ENCODE data around the gene PTPRS.

PTPRS gene

DNA sequence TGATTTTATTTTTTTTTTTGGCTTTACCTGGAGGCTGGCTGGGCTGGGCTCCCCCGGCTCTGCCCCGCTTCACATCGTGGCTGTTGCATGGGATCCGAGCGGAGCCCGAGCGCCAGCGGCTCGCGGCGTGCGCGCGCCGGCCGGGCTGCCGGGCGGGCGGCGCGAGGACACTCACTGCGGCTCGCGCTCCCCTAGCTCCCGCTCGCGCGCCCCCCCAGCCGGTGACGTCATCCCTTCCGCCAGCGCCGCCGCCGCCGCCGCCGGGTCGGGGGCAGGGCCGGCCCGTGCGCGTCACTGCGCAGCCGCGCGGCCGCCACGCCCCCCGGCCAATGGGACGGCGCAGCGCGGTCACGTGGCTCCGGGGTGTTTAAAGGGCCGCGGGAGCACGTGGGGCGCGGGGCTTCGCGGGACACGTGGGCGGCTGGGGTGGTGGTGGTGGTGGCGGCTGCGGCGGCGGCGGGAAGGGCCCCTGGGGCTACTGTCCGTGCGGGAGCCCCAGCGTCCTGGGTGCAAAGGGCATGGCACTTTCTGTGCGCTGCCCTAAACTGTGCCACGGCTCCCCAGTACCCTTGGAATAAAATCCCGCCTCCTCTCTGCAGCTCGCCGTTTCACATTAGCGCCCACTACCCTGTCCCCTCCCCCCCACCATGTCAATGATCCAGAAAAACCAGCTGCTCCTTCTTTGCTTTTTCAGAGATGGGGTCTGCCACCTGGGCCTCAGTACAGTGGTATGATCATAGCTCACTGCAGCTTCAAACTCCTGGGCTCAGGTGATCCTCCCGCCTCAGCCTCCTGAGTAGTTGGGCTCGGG, at the start of gene PTPRS:
PTPRS (minus strand) TSS at position 176 of the 811 bp plus-strand sequence. CDS start 54,672 bp downstream, outside the sequence.
- TF ChIP-seq, protein P1, sequence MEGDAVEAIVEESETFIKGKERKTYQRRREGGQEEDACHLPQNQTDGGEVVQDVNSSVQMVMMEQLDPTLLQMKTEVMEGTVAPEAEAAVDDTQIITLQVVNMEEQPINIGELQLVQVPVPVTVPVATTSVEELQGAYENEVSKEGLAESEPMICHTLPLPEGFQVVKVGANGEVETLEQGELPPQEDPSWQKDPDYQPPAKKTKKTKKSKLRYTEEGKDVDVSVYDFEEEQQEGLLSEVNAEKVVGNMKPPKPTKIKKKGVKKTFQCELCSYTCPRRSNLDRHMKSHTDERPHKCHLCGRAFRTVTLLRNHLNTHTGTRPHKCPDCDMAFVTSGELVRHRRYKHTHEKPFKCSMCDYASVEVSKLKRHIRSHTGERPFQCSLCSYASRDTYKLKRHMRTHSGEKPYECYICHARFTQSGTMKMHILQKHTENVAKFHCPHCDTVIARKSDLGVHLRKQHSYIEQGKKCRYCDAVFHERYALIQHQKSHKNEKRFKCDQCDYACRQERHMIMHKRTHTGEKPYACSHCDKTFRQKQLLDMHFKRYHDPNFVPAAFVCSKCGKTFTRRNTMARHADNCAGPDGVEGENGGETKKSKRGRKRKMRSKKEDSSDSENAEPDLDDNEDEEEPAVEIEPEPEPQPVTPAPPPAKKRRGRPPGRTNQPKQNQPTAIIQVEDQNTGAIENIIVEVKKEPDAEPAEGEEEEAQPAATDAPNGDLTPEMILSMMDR (IDR thresholded peaks at IDR 0.05), result no peak

DNA sequence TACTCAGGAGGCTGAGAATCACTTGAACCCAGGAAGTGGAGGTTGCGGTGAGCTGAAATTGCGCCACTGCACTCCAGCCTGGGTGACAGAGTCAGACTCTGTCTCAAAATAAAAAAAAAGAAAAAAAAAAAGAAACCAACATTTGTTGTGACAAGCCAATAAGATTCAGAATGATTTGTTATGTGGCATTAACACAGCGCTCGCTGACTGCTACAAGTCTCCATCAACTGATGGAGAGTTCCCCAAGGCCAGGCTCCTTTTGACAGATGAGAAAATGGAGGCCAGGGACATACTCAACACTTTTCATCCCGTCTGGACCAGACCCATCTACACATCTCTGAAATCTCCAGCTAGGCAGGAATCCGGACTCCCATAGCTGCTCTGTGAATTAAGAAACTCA, 48.7 kb upstream of the PTPRS start:
- TF ChIP-seq, protein P1 (IDR thresholded peaks at IDR 0.05), result no peak

DNA sequence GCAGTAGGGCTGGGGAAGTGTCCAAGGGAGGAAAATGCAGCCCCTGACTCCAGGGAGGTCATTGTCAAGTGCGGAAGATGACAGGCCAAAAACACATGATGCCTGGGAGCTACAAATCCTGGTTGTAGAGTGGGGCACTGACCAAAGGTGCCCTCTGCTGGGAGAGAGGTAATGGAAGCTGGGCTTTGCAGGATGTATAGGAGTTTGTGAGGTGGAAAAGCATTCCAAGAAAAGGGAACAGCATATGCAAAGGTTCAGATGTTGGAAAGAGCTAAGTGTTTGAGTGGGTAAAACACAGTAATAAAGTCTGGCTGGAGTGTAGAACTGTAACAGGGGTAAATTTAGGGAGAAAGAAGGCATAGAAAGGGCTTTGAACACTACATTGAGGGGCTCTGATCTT, 46.9 kb upstream of the PTPRS start:
- TF ChIP-seq, protein P1 (IDR thresholded peaks at IDR 0.05), result no peak

DNA sequence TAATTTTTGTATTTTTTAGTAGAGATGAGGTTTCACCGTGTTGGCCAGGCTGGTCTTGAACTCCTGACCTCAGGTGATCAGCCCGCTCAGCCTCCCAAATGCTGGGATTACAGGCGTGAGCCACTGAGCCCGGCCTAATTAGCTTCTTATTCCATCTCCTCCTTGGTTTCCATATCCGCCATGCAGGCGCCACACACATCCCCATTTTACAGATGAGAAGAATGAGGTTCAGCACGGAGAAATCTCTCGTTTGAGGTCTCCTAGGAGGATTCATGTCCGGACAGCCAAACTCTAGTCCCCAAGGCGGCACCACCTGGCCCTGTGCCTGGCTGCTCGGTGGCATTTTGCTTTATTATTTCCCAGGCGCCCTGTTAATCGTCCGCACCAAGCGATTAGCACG, 46.2 kb upstream of the PTPRS start:
- TF ChIP-seq, protein P1 (IDR thresholded peaks at IDR 0.05), result no peak

DNA sequence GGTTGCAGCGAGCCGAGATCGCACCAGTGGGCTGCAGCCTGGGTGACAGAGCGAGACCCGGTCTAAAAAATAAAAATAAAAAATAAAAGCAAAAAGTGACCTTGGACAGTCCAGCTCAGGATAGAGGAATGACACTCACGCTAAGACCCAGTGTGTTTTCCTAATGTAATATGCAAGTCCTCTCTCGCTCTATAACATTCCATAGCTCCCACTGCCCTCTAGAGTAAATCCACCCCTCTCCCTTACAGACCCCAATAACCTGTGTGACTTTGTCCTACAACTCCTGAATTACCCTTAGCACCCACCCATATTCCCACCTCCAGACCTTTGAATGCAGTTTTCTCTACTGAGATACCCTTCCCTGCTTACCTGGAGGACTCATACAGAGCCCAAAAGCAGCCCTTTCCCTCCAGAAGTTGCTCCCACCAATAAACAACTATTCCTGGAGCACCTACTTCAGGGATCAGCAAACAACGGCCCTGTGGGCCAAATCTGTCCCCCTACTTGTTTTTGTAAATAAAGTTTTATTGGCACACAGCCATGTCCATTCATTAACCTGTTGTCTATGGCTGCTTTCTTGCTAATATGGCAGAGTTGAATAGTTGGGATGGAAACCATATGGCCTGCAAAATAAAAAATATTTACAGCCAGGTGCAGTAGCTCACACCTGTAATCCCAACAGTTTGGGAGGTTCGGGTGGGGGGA, 39.8 kb upstream of the PTPRS start:
- TF ChIP-seq, protein P1 (IDR thresholded peaks at IDR 0.05), result no peak

DNA sequence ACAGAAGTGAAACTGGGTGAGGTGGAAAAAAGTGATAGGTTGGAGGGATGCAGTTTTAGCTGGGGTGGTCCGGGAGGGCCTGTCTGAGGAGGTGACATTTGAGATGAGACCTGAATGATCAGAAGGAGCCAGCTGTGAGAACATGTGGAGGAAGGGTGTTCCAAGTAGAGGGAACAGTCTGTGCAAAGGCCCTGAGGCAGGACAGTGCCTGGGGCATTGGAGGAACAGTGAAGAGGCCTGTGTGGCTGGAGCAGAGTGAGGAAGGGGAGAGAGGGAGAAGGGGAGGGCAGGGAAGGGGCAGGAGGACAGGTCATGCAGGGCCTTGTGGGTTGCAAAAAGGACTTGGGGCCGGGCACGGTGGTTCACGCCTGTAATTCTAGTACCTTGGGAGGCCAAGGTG, 36.3 kb upstream of the PTPRS start:
- TF ChIP-seq, protein P1 (IDR thresholded peaks at IDR 0.05), result no peak

DNA sequence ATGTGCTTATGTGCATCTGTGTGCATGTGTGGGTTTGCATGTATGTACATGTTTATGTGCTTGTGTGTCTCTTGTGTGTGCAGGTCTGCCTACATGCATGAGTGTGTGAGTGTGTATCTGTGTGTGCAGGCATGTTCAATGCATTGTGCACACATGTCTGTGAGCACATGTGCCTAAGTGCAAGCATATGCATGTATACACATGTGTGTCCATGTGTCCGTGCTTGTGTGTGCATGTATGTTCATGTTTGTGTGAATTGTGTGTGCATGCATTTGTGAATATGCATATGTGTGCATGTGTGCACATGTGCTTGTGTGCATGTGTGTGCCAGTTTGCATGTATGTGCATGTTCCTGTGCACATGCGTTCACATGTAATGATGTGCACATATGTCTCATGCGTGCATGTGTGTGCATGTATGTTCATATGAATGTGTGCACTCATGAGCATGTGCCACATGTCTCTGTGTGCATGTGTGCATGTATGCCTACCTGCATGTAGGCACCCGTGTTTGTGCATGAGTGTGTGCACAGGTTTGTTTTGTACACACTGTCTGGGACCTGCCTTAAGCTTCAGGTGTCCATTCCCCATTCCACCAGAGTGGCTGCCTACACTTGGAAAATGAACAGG, 32.1 kb upstream of the PTPRS start:
- TF ChIP-seq, protein P1 (IDR thresholded peaks at IDR 0.05), result no peak
